HEK293T (cell line): ENCODE results near the gene ZFYVE21.

Experiments
- CTCF ChIA-PET: fragments of 350-600 bp; formaldehyde crosslinking; extraction: SDS; loops from one replicate; lab custom pipeline; 2021; ENCODE audit warnings: antibody characterized with exemption, inconsistent platforms; lab: Yijun Ruan, JAX
- POLR2A ChIA-PET: fragments of 350-600 bp; formaldehyde crosslinking; extraction: SDS; loops from one replicate; lab custom pipeline; 2020; ENCODE audit warnings: antibody characterized with exemption, inconsistent platforms; lab: Yijun Ruan, JAX
- DNase-seq: peaks from one replicate; pipeline ENCODE4 v3.0.0; 2012; ENCODE audit warnings: mixed read lengths; ENCODE audit errors: extremely low spot score
- ARNT ChIP-seq: fragments of 450-650 bp; IDR thresholded peaks from 2 replicates; pipeline ENCODE4 v1.6.1; 2017; ENCODE audit warnings: mild to moderate bottlenecking
- BHLHE40 ChIP-seq: fragments of 450-650 bp; IDR thresholded peaks from 2 replicates; pipeline ENCODE4 v1.6.1; 2016; ENCODE audit warnings: mild to moderate bottlenecking, moderate library complexity, borderline replicate concordance
- CTBP1 ChIP-seq: fragments of 450-650 bp; IDR thresholded peaks from 2 replicates; pipeline ENCODE4 v1.6.1; 2016; ENCODE audit warnings: borderline replicate concordance
- ELF4 ChIP-seq: fragments of 450-650 bp; IDR thresholded peaks from 2 replicates; pipeline ENCODE4 v1.6.1; 2017; ENCODE audit warnings: antibody characterized with exemption
- FOXA1 ChIP-seq: fragments of 450-650 bp; IDR thresholded peaks from 2 replicates; pipeline ENCODE4 v1.6.1; 2016; ENCODE audit warnings: mild to moderate bottlenecking
- FOXK2 ChIP-seq: fragments of 450-650 bp; IDR thresholded peaks from 2 replicates; pipeline ENCODE4 v1.6.1; 2016; ENCODE audit warnings: mild to moderate bottlenecking
- FOXM1 ChIP-seq: fragments of 450-650 bp; IDR thresholded peaks from 2 replicates; pipeline ENCODE4 v1.6.1; 2017; ENCODE audit warnings: mild to moderate bottlenecking, borderline replicate concordance
- HDGF ChIP-seq: fragments of 450-650 bp; IDR thresholded peaks from 2 replicates; pipeline ENCODE4 v1.6.1; 2017; ENCODE audit warnings: antibody characterized with exemption, borderline replicate concordance
- L3MBTL2 ChIP-seq: fragments of 450-650 bp; conservative IDR thresholded peaks from 2 replicates; pipeline ENCODE4 v1.6.1; 2016; ENCODE audit warnings: mild to moderate bottlenecking
- LEF1 ChIP-seq: fragments of 450-650 bp; IDR thresholded peaks from 2 replicates; pipeline ENCODE4 v1.6.1; 2017; ENCODE audit warnings: mild to moderate bottlenecking, borderline replicate concordance
- NFRKB ChIP-seq: fragments of 450-650 bp; IDR thresholded peaks from 2 replicates; pipeline ENCODE4 v1.6.1; 2016; ENCODE audit warnings: mild to moderate bottlenecking, moderate library complexity
- PKNOX1 ChIP-seq: fragments of 450-650 bp; IDR thresholded peaks from 2 replicates; pipeline ENCODE4 v1.6.1; 2016
- SP1 ChIP-seq: fragments of 450-650 bp; IDR thresholded peaks from 2 replicates; pipeline ENCODE4 v1.6.1; 2017
- SUZ12 ChIP-seq: fragments of 450-650 bp; IDR thresholded peaks from 2 replicates; pipeline ENCODE4 v1.6.1; 2016; ENCODE audit warnings: mild to moderate bottlenecking
- TARDBP ChIP-seq: fragments of 450-650 bp; IDR thresholded peaks from 2 replicates; pipeline ENCODE4 v1.6.1; 2016
- ZNF384 ChIP-seq: fragments of 450-650 bp; IDR thresholded peaks from 2 replicates; pipeline ENCODE4 v1.6.1; 2016

The ZFYVE21 gene

DNA sequence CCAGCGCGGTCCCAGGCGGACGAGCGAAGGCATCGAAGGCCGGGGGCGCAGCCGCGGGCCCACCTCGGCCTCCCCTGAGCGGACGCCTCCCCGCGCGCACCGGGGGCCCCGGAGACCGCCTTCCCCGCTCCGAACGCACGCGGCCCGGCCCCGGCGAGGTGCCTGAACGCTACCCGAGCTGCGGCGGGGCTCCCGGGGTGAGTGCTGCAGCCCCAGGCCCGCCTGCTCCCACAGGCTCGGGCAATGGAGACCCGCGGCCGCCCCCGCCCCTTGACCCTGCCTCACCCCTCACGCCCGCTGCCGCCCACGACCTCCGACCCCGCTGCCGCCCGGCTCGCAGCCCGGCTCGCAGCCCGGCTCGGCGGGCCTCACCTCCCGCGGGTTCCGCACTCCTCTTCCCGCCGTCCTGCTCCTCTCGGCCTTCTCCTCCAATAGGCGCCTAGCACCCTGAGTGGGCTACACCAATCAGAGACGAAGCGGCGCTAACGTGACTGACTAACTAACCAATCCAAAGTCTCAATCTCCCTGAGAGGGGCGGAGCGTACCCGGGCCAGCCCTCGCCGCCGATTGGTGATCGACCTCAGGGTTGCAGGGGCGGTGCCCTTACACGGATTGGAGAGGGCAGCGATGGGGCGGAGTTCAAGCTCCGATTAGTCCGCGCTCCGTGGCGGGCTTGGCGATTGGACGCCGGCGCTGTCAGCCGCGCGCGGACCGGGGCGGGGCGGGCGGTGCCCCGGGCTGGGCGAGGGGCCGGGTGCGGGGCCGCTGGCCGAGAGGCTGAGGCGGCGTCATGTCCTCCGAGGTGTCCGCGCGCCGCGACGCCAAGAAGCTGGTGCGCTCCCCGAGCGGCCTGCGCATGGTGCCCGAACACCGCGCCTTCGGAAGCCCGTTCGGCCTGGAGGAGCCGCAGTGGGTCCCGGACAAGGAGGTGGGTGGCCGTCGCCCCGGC is at the start of gene ZFYVE21, which contains the start of gene XRCC3:
TSS of gene ZFYVE21 (plus strand) at position 759 of the 949 bp plus-strand sequence. CDS start at position 791, 32 bp downstream.
TSS of gene XRCC3 (minus strand) at position 400 of the 949 bp plus-strand sequence. CDS start 4,364 bp downstream, outside the sequence.
- DNase-seq, result peak; percentile 99
- TF ChIP-seq LEF1 (peak; percentile 74; the same call in 1 of the 2 replicates), FOXM1 (no peak), FOXK2 (no peak), TARDBP (no peak), CTBP1 (no peak), ELF4 (no peak), ZNF384 (no peak), L3MBTL2 (peak; percentile 38), SP1 (no peak; the same call in 1 of the 2 replicates), FOXA1 (no peak), PKNOX1 (peak; percentile 99), ARNT (0 out of 2 replicates have a peak, but pooled peaks have one; percentile 12)
- CTCF ChIA-PET, result no interaction called here
- POLR2A ChIA-PET, result interaction anchor here (0.5 to 3.0 kb wide), 18 partner anchors 9 to 186 kb away, joined by 3 to 13 read pairs (median 4); no protein-coding TSS in a partner anchor

- ChIA-PET POLR2A (no interaction called here), CTCF (no interaction called here)
- TF ChIP-seq PKNOX1, result no peak
- no peak for TF ChIP-seq ZNF384
- no peak for TF ChIP-seq LEF1
- no peak for TF ChIP-seq ARNT
- TF ChIP-seq ELF4, result no peak
- TF ChIP-seq HDGF, result no peak
- no peak for TF ChIP-seq CTBP1
- no peak for TF ChIP-seq BHLHE40
- TF ChIP-seq NFRKB, result no peak
- no peak for DNase-seq
These were observed 47.9 kb upstream of the ZFYVE21 start for GRCh38 chr14:103667671-103668070.

DNA sequence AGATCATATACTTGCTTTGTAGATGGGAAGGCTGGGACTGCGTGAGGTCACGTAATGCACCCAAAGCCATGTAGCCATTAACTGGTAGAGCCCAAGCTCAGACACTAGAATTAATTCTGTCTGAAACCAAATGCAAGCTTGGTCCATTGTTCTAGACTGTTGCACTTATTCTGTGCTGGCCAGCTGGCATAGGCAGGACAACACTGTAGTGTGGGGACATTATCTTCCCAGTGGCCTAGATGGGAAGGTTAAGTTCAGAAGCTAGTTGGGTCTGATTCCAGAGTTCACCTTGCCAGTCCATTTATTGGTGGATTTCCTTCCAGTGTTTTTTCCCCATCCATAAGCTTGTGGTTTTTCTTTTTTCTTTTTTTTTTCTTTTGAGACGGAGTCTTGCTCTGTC is 47.5 kb upstream of the ZFYVE21 start:
- ChIA-PET POLR2A (no interaction called here), CTCF (no interaction called here)
- no peak for DNase-seq
- TF ChIP-seq PKNOX1, result no peak
- no peak for TF ChIP-seq BHLHE40
- TF ChIP-seq FOXA1, result no peak
- TF ChIP-seq SUZ12, result no peak
- no peak for TF ChIP-seq HDGF
- no peak for TF ChIP-seq CTBP1

- CTCF ChIA-PET, result no interaction called here
- TF ChIP-seq TARDBP (no peak), FOXK2 (no peak), CTBP1 (no peak), FOXM1 (no peak), SUZ12 (no peak), ARNT (no peak), SP1 (no peak), LEF1 (no peak), PKNOX1 (no peak), ZNF384 (no peak), BHLHE40 (no peak), L3MBTL2 (no peak), ELF4 (no peak), NFRKB (no peak), HDGF (no peak), FOXA1 (no peak)
- no peak for DNase-seq
- POLR2A ChIA-PET, result no interaction called here
These were observed 46.2 kb upstream of the ZFYVE21 start for GRCh38 chr14:103669370-103669769.

GRCh38 chr14:103671911-103672310 is 43.7 kb upstream of the ZFYVE21 start:
- CTCF ChIA-PET, result interaction anchor here (0.6 kb wide), 1 partner anchor 22 kb away, joined by 4 read pairs; no protein-coding TSS in a partner anchor

More at GRCh38 chr14:103671911-103672310, 43.7 kb upstream of the ZFYVE21 start:
- TF ChIP-seq FOXA1, result no peak
- TF ChIP-seq CTBP1, result no peak
- TF ChIP-seq SP1, result no peak
- POLR2A ChIA-PET, result no interaction called here
- DNase-seq, result no peak
